GM21723 (cell line): ENCODE measurements around the gene DGKB.

ENCODE experiments used
- ATAC-seq: cut with Tn5 transposase; IDR thresholded peaks from one replicate; pipeline ENCODE4 v1.9.1; 2021; ENCODE audit warnings: mild to moderate bottlenecking, moderate library complexity; ENCODE audit not compliant: unreplicated experiment

Gene DGKB

GRCh38 chr7:14902589-14903067 lies at the start of gene DGKB:
Gene DGKB (minus strand): TSS chr7:14902751.
- no peak for ATAC-seq

- ATAC-seq, result no peak
Measured at GRCh38 chr7:14950013-14950412, 47.5 kb upstream of the DGKB start.

GRCh38 chr7:14938181-14938580 lies 35.6 kb upstream of the DGKB start:
- no peak for ATAC-seq

- ATAC-seq, result no peak
Measured at GRCh38 chr7:14937581-14937980, 35.0 kb upstream of the DGKB start.

GRCh38 chr7:14936554-14936953 lies 34.0 kb upstream of the DGKB start:
- ATAC-seq, result no peak

- ATAC-seq, result no peak
Measured at GRCh38 chr7:14934839-14935238, 32.3 kb upstream of the DGKB start.

GRCh38 chr7:14931511-14932215 lies 29.1 kb upstream of the DGKB start:
- no peak for ATAC-seq

GRCh38 chr7:14924398-14924797 lies 21.8 kb upstream of the DGKB start:
- no peak for ATAC-seq

GRCh38 chr7:14911077-14911476 lies 8.5 kb upstream of the DGKB start:
- no peak for ATAC-seq

- ATAC-seq, result no peak
Measured at GRCh38 chr7:14908697-14909096, 6.1 kb upstream of the DGKB start.

GRCh38 chr7:14905764-14906163 lies 3.2 kb upstream of the DGKB start:
- ATAC-seq, result no peak

GRCh38 chr7:14900051-14900450 lies 2.5 kb downstream of the DGKB start:
- no peak for ATAC-seq

GRCh38 chr7:14899030-14899429 lies 3.5 kb downstream of the DGKB start:
- ATAC-seq, result no peak

GRCh38 chr7:14896461-14896860 lies 6.1 kb downstream of the DGKB start:
- no peak for ATAC-seq

- ATAC-seq, result no peak
Measured at GRCh38 chr7:14894826-14895225, 7.7 kb downstream of the DGKB start.

- ATAC-seq, result no peak
Measured at GRCh38 chr7:14892961-14893360, 9.6 kb downstream of the DGKB start.

GRCh38 chr7:14891289-14891688 lies 11.3 kb downstream of the DGKB start:
- no peak for ATAC-seq

GRCh38 chr7:14888962-14889361 lies 13.6 kb downstream of the DGKB start:
- ATAC-seq, result no peak

GRCh38 chr7:14886533-14886932 lies 16.0 kb downstream of the DGKB start:
- no peak for ATAC-seq

GRCh38 chr7:14875941-14876587 lies 26.5 kb downstream of the DGKB start:
- no peak for ATAC-seq

- no peak for ATAC-seq
Measured at GRCh38 chr7:14871880-14872279, 30.7 kb downstream of the DGKB start.

GRCh38 chr7:14870394-14870793 lies 32.2 kb downstream of the DGKB start:
- no peak for ATAC-seq

GRCh38 chr7:14868937-14869336 lies 33.6 kb downstream of the DGKB start:
- no peak for ATAC-seq
